Kasumi-1 (cell line): ENCODE data around the gene SYNDIG1.

Source experiments
- DNase-seq, 2 experiments: peaks; one replicate each; lab custom pipeline; 2025; lab: John Stamatoyannopoulos, UW

The SYNDIG1 gene

DNA sequence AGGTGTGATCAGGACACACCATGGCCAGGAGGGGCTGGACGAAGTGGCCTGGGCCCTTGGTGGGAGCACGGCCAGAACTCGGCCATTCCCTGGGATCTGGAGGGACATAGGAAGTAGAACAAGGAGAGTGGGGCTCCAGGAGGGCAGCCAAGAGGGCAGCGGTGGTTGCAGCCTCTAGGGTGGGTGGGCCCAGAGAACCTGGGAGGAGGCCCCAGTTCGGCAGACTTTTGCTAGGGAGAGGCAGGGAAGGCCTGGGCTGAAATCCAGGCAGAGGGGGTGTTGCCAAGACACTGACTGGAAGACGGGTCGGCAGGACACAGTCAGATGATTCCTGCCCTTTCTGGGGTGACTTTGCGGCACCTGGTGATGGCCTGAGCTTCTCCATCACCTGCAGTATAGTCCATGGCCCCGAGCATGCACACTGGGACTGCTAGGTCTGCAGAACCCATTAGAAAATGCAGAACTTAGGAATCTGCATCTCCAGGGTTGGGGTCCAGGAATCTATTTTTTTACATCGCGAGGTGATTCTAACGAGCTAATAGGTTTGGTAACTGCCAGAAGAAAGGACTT lies 224.8 kb downstream of the SYNDIG1 start:
- no peak for DNase-seq

DNA sequence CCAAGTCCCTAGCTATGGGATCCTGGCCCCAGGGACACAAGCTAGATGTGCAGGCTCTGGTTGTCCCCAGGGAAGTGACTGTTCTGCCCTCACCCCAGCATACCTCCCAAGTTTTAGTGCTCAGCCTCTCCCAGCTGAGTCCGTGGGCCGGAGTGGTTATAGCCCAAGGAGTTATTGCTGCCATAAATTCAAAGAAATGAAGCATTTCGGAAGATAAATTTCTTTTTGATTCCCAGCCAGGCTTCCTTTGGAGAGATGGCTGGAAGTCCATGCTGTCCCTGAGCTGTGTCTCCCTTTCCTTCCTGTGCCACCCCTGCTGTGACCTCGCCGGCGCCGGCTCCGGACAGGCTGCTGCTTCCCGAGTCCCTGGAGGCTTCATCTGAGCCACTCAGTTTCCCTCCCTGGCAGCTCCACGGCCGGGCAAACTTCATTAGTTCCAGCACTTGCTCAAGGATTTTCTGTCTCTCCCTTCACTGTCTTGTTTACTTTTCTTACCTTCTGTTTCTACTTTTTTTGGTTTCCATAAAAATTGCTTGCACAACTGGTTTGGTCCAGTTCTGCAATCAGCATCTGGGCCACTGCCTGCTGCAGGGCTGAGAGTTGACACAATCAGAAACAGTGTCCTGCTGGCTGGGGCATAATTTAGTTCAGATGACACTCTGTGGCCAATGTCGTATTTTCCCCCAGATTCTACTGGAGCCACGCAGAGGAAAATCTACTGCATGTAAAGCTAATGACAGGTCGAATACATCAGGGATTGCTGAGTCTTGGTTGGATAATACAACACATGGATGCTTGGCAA lies 225.5 kb downstream of the SYNDIG1 start:
- no peak for DNase-seq

DNA sequence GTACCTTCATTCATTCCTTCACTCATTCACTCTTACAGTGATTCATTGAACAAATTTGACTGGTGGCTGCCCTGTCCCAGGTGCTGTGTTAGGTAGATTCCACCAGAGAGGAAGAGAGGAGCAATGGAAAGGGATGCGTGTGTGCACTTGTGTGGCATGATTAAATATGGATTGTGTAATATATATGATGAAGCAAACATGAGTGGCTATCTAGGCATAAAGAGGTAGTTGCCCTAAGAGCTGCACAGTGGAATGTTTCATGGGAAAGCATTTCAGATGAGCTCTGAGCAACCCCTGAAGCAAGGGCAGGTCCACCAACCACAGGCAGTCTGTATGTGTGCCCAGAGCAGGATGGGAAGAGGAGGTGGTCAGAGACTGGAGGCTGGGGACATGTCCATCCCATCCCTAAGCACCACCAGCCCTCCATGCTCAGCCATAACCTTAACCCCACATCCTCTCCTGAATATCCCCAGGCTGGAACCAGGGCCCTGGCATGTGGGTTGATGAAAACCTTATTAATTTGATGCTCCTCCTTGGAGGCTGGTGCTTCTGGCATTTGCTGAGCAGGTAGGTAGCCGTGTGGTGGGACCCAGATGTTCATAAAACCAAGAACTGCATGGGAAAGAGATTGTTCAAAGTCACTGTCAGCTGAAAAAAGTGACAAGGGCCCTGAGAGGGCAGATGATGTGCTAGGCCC lies 226.2 kb downstream of the SYNDIG1 start:
- DNase-seq, result no peak

DNA sequence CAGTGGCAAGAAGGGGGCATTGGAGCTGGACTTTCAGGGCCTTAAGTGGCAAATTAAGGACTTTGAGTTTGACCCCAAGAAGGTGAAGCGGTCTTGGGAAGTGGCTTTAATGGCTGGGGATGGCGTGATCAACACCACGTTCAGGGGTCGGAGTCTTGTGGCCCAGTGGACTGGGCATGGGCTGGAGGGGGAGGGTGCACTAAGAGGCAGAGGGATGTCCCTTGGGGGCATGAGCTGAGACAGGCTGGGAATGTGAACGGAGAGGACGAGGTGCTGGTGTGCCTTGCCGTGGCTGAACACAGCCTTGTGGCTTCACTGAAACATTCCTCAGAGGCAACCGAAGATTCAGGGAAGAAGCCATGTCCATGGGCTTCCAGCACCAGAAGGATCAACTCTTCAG lies 227.0 kb downstream of the SYNDIG1 start:
- DNase-seq, result no peak

DNA sequence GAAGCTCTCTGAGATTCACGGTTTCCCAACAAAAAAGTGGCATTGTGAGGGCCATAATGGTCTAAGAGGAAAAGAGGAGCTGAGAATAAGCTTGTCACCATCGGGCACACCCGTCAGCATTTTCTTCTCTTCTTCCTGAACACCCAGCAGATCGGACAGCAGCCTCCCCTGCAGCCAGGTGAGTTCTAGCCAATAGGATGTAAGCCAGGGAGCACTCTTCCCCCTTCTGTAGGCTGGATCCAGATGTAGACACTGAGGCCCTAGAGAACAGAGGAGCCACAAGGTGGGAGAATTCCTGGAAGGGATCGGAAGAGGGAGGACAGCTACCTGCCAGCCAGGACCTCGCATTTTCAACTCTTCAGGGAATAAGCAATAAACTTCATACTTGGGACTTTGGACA lies 228.0 kb downstream of the SYNDIG1 start:
- DNase-seq, result no peak

DNA sequence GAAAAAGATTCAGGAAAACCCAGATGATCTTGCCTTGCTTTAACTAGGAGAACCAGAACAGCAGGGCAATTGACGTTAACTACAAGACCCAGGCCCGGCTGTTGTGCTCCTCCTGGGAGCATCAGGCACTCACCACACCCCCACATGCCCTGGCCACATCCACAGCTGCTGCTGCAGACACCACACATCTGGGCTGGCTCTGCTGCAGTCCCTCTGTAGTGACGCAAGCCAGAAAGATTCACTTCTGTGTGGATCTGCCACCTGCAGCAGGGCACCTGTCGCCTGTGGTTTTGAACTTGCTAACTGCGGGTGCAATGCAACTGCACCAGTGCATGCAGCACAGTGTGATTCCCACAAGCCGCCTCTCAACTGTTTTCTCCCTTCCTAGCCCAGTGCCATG lies 228.8 kb downstream of the SYNDIG1 start:
- no peak for DNase-seq

DNA sequence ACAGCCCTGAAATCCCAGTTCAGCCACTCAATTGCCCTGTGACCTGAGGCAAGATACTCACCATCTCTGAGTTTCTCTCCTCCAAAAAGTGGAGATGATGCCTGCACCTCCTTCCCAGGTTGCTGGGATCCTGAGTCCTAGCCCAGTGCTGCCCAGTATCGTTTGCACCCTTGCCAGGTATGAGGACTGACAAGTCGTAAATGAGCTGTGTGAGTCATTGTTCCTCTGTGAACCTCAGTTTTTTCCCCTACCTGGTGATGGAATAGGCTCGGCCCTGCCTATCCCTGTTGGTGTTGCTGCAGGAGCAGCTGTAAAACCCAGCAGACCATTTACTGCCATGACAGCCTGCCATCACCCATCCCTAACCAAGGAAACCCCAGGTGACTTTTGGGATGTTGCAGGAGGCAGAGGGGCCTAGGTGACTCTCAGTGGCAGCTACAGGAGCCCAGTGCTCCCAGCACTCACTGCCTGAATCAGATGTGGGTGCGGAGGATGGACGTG lies 229.3 kb downstream of the SYNDIG1 start:
- no peak for DNase-seq

DNA sequence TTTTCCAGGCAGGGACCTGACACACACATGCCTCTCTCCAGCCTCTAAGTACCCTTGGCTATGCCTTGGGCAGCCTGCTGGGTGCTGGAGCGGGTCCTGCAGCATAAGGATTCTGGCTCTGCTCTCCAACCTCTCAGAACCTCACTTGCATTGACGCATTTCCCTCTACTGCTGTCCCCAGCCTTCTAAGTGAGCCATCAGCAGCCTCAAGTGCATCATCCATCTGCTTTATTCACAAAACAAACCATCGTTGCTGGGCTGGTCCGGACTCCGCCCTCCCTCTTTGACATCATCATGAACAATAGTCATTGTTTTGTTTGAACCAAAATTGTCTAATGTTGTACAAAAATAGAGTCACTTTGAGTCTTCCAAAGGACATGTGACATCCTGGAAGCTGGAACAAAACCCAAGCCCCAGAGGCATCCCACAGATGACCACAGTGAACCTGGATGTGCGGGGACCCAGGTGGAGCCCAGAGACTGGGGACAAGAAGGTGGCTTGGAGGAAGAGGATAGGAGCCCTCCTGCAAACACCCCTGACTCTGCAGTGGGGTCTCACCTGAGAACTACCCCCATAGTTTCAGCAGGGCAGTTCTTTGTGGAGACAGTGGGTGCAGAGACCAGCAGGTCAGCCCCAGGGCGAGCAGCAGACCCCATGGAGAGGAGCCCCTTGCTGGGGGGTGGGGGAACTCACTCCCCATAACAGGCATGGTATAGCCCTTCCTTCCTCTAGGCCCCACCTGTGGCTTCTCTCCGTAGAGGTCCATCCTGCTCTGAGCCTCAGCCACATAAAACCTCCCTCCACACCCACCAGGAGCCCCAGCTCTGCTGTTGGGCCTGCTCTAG lies 230.1 kb downstream of the SYNDIG1 start:
- no peak for DNase-seq

DNA sequence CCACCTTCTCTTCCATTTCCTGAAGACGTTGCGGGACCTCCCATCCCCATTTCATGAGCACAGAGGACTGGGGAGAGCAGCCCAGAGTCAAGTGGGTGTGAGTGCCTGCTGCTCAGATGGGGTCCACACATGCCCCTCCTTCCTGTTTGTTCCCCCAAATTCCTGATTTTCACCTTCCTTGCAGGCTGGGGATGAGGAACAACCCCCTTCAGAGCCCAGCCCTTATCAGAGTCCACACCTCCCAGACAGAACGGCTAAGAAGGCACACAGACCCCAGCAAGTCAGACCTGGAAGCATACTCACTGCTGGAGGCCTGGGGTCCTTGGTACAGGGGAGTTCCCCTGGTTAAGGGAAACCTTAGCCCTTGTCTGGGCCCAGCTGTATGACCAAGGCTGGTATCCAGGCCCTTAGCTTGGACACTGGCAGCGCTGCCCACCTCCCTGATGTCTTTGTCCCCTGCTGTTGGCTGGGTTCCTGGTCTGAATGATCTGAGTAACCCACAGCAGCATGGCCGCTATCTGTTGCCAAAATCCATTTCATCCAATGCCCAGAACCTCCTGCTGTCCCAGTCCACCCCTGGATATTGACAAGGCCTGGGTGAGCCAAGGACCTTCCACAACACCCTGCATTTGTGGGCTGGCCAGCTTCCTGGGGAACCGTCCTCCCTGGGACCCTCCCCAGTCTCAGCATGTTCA lies 230.9 kb downstream of the SYNDIG1 start:
- DNase-seq, result no peak

DNA sequence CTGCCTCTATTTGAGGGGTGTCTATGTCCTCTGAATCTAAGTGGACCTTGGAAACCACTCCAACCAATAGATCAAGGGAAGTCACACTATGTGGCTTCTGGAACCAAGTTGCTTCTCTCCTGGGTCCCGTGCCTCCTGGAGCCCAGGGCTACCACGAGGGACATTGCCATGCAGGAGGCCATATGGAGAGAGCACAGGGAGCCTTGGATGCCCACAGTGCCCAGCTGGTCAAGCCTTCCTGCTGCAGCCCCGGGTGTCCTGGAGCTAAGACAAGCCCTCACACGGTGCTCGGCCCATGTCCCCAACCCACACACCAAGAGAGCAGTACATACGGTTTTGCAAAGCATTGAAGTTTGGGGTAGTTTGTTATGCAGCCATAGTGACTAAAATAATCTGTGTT lies 231.6 kb downstream of the SYNDIG1 start:
- DNase-seq, result no peak

DNA sequence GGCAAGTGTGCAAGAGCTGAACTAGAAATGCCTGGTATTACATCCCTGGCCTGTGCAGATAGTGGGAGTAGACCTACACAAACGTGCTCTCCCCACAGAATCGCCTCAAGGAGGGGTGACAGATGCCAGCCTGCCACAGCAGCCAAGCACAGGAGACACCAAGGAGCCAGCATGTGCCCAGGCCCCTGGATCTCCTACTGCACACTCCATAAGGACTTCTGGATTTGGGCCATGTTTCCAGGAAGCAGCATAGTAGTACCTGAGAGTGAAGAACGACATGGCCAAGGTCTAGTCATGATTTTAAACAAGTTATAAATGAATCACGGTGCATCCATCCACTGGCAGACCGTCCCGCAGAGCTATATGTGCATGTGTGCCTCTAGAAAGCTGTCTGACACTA lies 232.2 kb downstream of the SYNDIG1 start:
- no peak for DNase-seq

DNA sequence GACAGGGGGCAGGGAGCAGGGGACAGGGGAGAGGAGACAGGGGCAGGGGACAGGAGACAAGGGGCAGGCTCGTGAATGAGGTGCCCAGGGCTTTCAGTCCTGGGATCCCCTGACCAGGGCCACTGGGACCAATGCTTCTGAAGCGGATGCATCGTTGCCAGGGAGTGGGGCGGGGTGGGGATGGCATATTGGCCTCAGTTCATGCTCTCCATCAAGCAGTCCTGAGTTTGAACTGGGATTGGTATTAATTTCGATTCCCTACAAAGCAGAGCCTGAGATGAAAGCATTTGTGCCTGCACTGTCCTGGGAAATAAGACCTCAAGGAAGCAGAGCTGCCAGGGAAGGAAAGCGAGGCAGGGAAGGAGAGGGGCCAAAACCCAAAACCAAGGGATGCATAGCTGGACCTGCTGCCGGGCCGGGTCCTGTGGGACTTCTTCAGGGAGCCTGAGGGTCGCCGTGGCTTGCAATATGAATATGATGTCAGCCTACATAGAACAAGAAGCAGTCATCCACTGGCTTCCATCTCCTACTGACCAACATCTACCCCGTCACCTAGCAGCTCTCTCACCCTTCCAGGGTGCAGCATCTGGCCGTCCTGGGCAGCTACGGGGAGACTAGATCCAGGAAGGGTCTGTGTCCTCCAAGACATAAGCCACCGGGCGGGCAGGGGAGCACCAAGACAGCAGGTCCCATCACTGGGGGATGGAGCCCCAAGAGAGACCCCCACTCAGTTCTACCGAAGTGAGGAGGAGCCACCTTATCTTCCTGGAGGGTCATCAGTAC lies 233.3 kb downstream of the SYNDIG1 start:
- DNase-seq, result no peak

DNA sequence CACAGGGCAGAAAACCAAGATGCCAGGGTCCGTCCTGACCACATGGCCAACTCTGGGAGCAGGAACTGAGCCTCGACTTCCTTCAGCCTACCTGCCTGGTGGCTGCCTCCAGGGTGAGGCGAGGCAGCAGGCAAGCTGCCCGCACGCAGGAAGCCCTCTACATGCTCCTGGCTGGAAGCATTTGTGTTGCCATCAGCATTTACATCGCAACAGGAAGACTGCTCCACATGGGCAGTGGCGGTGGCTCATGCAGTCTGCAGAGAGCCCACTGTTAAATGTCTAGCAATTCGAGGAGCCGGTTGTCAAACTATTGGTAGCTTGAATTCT lies 233.8 kb downstream of the SYNDIG1 start:
- DNase-seq, result no peak

DNA sequence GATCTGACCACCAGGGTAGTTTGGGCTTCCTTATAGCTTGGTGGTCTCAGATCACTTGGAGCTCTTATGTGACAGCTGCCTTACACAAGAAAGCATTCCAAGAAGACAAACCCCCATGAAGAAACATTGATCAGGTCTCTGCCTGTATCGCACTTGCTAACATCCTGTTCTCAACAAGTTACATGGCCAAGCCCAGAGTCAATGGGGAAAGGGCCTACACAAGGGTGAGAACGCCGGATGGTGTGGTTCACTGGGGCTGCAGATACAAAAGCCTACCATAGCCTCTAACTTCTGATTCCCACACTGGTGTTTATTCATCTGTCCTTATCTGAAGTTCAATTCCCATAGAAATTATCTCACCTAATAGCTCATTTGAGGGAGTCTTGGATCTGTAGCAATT lies 235.5 kb downstream of the SYNDIG1 start:
- DNase-seq, result no peak

DNA sequence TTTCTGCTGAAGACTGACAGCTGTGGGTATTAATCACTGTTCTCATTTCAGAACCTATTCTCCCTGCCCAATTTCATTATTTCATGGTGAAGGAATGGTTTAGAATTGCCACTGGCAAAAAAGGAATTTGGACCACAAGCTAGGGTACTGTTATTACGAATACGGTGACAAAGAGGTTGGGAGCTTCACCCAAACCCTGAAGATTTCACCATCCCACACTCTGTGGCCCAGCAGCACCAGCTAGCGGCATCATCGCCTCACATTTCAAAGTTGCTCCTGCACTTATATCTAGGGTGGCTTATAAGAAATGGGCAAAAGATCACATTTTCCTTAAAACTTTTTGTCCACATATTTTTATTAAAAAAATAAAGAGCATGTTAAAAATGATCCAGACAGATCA lies 236.1 kb downstream of the SYNDIG1 start:
- no peak for DNase-seq

DNA sequence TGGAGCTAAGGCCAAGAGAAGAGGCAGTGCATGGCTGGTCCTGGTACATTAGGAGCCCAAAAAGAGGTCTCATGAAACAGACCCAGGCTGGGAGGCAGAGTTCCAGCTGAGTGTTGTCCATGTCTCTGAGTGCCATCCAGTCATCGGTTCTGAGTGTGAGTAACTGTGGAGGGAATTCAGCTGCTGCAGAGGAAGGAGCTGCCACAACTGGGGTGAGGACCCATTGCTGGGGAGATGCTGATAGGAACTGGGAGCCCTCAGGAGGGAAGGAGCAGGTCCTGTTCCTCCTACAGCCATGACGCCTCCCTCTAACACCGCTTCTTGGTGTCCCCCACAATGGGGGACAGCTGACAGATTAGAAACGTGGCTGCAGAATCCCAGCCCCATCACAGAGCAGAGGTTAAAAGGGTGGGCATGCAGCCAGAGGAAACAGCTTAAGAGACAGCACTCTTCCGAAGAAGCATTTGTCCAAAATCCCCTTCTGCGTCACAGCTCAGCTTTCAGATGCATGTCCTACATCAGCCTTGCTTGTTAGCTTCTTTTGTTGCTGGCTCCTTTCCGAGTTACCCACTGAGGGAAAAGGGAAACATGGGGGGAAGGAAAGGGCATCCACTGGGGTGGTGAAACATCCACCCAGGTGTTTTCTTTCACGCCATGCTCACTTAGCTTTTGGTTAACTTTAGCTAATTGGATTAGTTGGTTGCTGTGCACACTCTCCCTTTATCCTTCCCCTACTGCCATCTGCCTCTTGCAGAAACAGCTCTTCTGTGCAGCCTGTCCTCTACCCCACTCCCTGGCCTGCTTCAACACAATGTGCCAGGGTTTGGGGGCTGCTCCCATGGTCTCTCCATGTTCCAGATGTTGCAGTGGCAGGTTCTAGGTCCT lies 239.2 kb downstream of the SYNDIG1 start:
- DNase-seq, result no peak
